ENCODE measurements around the gene NHLRC1. TPM values are rescaled to one million over a fixed set of nuclear protein-coding genes. Genes with fewer than 3 reads are reported as not detected.
A peak's percentile ranks its signal among the peaks of the same experiment; 100 is the strongest.

The NHLRC1 gene
- total and polyA plus RNA-seq, 2 of the 13 experiments (the other 11 are each of a cell fraction or from before 2014, with no cell fraction given), result 0.04 to 0.11 TPM

DNA sequence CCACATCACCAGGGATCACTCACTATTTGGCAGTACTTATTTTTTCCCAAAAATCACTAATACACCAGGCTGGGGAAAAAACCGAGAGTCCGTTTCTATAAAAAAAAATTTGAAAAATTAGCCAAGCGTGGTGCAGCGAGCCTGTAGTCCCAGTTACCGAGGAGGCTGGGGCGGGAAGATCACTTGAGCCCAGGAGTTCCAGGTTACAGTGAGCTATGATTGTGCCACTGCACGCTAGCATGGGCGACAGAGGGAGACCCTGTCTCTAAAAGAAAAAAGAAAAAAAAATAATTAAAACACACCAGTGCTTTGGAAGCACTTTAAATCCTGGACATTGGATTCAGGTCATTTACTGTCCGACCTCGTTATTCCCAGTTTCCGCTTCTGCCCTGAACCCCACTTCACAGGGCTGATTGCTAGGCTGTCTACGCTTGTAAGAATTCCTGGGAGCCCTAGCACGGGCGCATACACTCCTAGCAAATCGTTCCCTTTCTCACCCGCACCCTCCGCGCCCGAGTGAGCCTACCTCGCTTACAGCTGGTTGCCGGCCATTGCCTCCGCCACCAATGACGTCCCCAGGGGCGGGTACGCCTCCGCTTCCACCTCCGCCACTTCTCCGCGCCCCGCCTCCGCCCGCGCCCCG lies 32.2 kb upstream of the NHLRC1 start, which contains the start of gene TPMT (continued):
- TF ChIP-seq, protein P1, sequence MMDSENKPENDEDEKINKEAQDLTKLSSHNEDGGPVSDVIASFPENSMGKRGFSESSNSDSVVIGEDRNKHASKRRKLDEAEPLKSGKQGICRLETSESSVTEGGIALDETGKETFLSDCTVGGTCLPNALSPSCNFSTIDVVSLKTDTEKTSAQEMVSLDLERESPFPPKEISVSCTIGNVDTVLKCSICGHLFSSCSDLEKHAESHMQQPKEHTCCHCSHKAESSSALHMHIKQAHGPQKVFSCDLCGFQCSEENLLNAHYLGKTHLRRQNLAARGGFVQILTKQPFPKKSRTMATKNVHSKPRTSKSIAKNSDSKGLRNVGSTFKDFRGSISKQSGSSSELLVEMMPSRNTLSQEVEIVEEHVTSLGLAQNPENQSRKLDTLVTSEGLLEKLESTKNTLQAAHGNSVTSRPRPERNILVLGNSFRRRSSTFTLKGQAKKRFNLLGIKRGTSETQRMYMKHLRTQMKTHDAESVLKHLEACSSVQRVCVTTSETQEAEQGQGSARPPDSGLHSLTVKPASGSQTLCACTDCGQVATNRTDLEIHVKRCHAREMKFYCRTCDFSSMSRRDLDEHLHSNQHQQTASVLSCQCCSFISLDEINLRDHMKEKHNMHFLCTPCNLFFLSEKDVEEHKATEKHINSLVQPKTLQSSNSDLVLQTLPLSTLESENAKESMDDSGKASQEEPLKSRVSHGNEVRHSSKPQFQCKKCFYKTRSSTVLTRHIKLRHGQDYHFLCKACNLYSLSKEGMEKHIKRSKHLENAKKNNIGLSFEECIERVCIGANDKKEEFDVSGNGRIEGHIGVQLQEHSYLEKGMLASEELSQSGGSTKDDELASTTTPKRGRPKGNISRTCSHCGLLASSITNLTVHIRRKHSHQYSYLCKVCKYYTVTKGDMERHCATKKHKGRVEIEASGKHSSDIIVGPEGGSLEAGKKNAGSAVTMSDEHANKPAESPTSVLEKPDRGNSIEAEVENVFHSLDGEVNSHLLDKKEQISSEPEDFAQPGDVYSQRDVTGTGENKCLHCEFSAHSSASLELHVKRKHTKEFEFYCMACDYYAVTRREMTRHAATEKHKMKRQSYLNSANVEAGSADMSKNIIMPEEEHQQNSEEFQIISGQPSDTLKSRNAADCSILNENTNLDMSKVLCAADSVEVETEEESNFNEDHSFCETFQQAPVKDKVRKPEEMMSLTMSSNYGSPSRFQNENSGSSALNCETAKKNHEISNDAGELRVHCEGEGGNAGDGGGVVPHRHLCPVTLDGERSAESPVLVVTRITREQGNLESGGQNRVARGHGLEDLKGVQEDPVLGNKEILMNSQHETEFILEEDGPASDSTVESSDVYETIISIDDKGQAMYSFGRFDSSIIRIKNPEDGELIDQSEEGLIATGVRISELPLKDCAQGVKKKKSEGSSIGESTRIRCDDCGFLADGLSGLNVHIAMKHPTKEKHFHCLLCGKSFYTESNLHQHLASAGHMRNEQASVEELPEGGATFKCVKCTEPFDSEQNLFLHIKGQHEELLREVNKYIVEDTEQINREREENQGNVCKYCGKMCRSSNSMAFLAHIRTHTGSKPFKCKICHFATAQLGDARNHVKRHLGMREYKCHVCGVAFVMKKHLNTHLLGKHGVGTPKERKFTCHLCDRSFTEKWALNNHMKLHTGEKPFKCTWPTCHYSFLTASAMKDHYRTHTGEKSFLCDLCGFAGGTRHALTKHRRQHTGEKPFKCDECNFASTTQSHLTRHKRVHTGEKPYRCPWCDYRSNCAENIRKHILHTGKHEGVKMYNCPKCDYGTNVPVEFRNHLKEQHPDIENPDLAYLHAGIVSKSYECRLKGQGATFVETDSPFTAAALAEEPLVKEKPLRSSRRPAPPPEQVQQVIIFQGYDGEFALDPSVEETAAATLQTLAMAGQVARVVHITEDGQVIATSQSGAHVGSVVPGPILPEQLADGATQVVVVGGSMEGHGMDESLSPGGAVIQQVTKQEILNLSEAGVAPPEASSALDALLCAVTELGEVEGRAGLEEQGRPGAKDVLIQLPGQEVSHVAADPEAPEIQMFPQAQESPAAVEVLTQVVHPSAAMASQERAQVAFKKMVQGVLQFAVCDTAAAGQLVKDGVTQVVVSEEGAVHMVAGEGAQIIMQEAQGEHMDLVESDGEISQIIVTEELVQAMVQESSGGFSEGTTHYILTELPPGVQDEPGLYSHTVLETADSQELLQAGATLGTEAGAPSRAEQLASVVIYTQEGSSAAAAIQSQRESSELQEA (CRISPR knock-in tag; IDR thresholded peaks at IDR 0.05; ENCODE audit: not compliant biosample characterization), result peak; percentile 25
- TF ChIP-seq ISL2 (CRISPR knock-in tag; IDR thresholded peaks at IDR 0.05), result no peak; the same call in 1 of the 2 replicates
- no peak for TF ChIP-seq LCORL (IDR thresholded peaks at IDR 0.05)
- peak; percentile 82 for TF ChIP-seq LCORL (CRISPR knock-in tag; IDR thresholded peaks at IDR 0.05)
- no peak for TF ChIP-seq BHLHE40 (IDR thresholded peaks at IDR 0.05; ENCODE audit: low read length)
- no peak for TF ChIP-seq ZNF138 (CRISPR knock-in tag; IDR thresholded peaks at IDR 0.05; ENCODE audit: low read depth)
- TF ChIP-seq ZNF253 (CRISPR knock-in tag; IDR thresholded peaks at IDR 0.05; ENCODE audit: borderline replicate concordance), result no peak
- 0 out of 2 replicates have a peak, but pooled peaks have one; percentile 32 for TF ChIP-seq KLF6 (CRISPR knock-in tag; IDR thresholded peaks at IDR 0.05)
- TF ChIP-seq PHB2 (IDR thresholded peaks at IDR 0.05; ENCODE audit: partially characterized antibody), result no peak
- no peak for TF ChIP-seq CHCHD3 (CRISPR knock-in tag; IDR thresholded peaks at IDR 0.05)
- no peak for TF ChIP-seq ZNF333 (CRISPR knock-in tag; IDR thresholded peaks at IDR 0.05; ENCODE audit: borderline replicate concordance)
- 0 out of 2 replicates have a peak, but pooled peaks have one; percentile 4 for TF ChIP-seq KDM2A (CRISPR knock-in tag; IDR thresholded peaks at IDR 0.05; ENCODE audit: borderline replicate concordance, low read depth)
- no peak for TF ChIP-seq ZNF232 (CRISPR knock-in tag; IDR thresholded peaks at IDR 0.05; ENCODE audit: borderline replicate concordance)
- TF ChIP-seq PHF20 (CRISPR knock-in tag; IDR thresholded peaks at IDR 0.05), result peak; percentile 41; the same call in 1 of the 2 replicates
- TF ChIP-seq MEF2D (CRISPR knock-in tag; IDR thresholded peaks at IDR 0.05), result peak; percentile 60; the same call in 1 of the 2 replicates
- TF ChIP-seq, protein P2, sequence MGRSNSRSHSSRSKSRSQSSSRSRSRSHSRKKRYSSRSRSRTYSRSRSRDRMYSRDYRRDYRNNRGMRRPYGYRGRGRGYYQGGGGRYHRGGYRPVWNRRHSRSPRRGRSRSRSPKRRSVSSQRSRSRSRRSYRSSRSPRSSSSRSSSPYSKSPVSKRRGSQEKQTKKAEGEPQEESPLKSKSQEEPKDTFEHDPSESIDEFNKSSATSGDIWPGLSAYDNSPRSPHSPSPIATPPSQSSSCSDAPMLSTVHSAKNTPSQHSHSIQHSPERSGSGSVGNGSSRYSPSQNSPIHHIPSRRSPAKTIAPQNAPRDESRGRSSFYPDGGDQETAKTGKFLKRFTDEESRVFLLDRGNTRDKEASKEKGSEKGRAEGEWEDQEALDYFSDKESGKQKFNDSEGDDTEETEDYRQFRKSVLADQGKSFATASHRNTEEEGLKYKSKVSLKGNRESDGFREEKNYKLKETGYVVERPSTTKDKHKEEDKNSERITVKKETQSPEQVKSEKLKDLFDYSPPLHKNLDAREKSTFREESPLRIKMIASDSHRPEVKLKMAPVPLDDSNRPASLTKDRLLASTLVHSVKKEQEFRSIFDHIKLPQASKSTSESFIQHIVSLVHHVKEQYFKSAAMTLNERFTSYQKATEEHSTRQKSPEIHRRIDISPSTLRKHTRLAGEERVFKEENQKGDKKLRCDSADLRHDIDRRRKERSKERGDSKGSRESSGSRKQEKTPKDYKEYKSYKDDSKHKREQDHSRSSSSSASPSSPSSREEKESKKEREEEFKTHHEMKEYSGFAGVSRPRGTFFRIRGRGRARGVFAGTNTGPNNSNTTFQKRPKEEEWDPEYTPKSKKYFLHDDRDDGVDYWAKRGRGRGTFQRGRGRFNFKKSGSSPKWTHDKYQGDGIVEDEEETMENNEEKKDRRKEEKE (IDR thresholded peaks at IDR 0.05), result no peak
- TF ChIP-seq REPIN1 (CRISPR knock-in tag; IDR thresholded peaks at IDR 0.05; ENCODE audit: borderline replicate concordance, low read depth), result peak; percentile 28; the same call in 1 of the 2 replicates
- peak; percentile 14 for TF ChIP-seq ZNF275 (CRISPR knock-in tag; IDR thresholded peaks at IDR 0.05; ENCODE audit: borderline replicate concordance)
